Activated B cell treated with CpG ODN at 0.5 μM for 24 hours (primary cell): ENCODE measurements around the gene GNB2. TPM values are rescaled to one million over a fixed set of nuclear protein-coding genes. Genes with fewer than 3 reads are reported as not detected.

Source experiments
- ATAC-seq: fragments of 200-7000 bp; cut with Tn5 transposase; one replicate; pipeline ENCODE4 v1.10.0; 2021; ENCODE audit warnings: low read depth, mild to moderate bottlenecking, moderate library complexity
- CTCF ChIA-PET: fragments of 350-600 bp; sonication (Branson Sonifier 250); formaldehyde crosslinking; loops from one replicate; lab custom pipeline; 2021; ENCODE audit warnings: antibody characterized with exemption; lab: Charles Lee
- POLR2A ChIA-PET: fragments of 350-600 bp; sonication (Branson Sonifier 250); formaldehyde crosslinking; loops from one replicate; lab custom pipeline; 2021; ENCODE audit warnings: antibody characterized with exemption; lab: Charles Lee
- DNase-seq: peaks from one replicate; pipeline ENCODE4 v3.0.0; 2022
- H3K27ac Mint-ChIP-seq: one replicate; pipeline ENCODE4 v1.8.0; 2020; ENCODE audit warnings: mixed read lengths
- H3K27me3 Mint-ChIP-seq: one replicate; pipeline ENCODE4 v1.8.0; 2021; ENCODE audit warnings: mixed read lengths
- H3K36me3 Mint-ChIP-seq: one replicate; pipeline ENCODE4 v1.8.0; 2021; ENCODE audit warnings: low read depth, mixed read lengths
- H3K4me1 Mint-ChIP-seq: one replicate; pipeline ENCODE4 v1.8.0; 2021; ENCODE audit warnings: mixed read lengths
- H3K4me3 Mint-ChIP-seq: one replicate; pipeline ENCODE4 v1.8.0; 2020; ENCODE audit warnings: mild to moderate bottlenecking, mixed read lengths
- H3K9me3 Mint-ChIP-seq: one replicate; pipeline ENCODE4 v1.8.0; 2020; ENCODE audit warnings: mixed read lengths
- intact Hi-C: fragments of 100-400 bp; cut with micrococcal nuclease; formaldehyde crosslinking; loops from one replicate; pipeline ENCODE4 v1.15.1; 2024
- total RNA-seq: library from RNA; stranded (reverse); gene quantifications from 2 replicates; pipeline ENCODE4 v1.2.3, GENCODE V29; 2022
- TF ChIP-seq, protein P1 (sequence below): fragments of 200-600 bp; IDR thresholded peaks from one replicate; pipeline ENCODE4 v1.8.0; 2022; ENCODE audit warnings: antibody characterized with exemption, mild to moderate bottlenecking

The GNB2 gene
- total RNA-seq, 1 donor from 2014 or later = 132 TPM

DNA sequence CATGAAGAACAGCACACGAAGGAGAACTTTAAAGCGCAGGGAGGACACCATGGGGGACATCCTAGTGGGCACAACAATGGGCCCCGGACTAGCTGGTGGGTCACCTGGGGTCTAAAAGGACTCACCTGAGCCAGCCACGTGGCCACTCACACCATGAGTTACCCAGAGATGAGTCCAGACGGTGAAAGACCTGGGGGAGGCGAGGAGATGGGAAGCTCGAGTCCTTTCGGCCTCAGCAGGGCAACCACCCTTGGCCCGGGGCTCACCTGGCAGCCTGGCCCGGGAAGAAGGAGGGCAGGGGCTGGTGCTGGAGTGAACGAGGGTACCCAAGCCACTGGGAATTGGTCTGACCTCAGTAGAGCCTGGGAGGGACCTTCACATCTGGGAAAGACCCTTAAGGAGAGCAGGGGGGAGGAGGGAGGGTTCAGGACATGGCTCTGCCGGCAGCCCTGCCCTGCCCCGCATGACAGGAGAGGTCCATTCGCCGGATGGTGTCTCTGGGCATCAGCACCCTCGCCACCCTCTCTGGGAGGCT lies 14.9 kb downstream of the GNB2 start:
- TF ChIP-seq, protein P1, sequence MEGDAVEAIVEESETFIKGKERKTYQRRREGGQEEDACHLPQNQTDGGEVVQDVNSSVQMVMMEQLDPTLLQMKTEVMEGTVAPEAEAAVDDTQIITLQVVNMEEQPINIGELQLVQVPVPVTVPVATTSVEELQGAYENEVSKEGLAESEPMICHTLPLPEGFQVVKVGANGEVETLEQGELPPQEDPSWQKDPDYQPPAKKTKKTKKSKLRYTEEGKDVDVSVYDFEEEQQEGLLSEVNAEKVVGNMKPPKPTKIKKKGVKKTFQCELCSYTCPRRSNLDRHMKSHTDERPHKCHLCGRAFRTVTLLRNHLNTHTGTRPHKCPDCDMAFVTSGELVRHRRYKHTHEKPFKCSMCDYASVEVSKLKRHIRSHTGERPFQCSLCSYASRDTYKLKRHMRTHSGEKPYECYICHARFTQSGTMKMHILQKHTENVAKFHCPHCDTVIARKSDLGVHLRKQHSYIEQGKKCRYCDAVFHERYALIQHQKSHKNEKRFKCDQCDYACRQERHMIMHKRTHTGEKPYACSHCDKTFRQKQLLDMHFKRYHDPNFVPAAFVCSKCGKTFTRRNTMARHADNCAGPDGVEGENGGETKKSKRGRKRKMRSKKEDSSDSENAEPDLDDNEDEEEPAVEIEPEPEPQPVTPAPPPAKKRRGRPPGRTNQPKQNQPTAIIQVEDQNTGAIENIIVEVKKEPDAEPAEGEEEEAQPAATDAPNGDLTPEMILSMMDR = no peak
- ATAC-seq (no peak), DNase-seq (no peak)
- Mint-ChIP-seq H3K27ac (no peak overlapping the region), H3K4me3 (no peak overlapping the region), H3K36me3 (peaks cover 52% of the 10 kb centered on the region), H3K9me3 (no peaks in the 10 kb centered on the region), H3K27me3 (no peaks in the 10 kb centered on the region), H3K4me1 (peaks cover 33% of the 10 kb centered on the region)
- ChIA-PET POLR2A (no interaction called here), CTCF (interaction anchor here (1.7 kb wide), 1 partner anchor 15 kb away, joined by 3 read pairs; the partner anchor contains the start of gene GNB2)
- intact Hi-C loops = no loop called here

DNA sequence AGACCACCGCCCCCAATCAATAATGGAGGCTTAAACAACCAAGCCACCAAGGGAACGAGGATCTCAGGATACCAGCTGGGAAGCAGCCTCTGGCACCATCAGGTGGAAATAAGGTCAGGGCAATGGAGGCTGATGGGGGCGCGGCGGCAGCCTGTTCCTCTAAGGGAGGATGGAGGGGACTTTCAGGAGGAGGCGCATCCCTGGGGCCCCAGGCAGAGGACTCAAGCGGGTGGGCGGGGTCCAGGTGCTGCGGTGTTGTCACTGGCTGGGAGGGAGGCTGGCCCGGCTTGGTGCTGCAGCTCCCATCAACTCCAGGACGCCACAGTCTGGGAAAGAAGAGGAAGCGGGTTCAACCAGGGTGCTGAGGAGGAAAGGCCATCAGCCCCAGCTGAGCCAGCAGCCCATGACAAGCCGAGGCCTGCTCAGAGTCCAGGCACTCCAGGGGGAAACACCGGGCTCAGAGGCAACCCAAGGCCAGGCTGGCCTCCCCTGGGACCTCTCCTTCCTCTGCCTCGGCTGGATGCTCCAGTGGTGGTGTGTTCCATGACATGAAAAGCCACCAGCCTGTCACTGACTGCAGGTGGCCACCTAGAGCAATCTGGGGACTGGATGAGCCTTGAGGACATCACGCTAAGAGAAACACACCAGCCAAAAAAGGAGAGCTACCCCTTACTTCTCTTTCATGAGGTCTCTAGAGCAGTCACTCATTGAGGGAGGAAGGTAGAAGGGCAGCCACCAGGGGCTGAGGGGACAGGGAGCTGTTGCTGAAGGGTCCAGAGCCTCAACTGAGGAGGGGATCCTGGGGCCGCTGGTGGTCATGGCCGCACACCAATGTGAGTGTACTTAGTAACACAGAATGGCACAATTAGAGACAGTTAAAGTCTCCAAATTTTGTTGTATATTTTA lies 15.9 kb downstream of the GNB2 start:
- DNase-seq = no peak
- Mint-ChIP-seq H3K4me1 (peaks cover 33% of the 10 kb centered on the region), H3K27ac (no peak overlapping the region), H3K4me3 (no peak overlapping the region), H3K36me3 (peaks cover 45% of the 10 kb centered on the region), H3K27me3 (no peaks in the 10 kb centered on the region), H3K9me3 (no peaks in the 10 kb centered on the region)
- ChIA-PET POLR2A (interaction anchor here (0.6 to 1.7 kb wide), 4 partner anchors 9 to 140 kb away, joined by 3 to 12 read pairs (median 4); partner anchors contain the start of genes FBXO24 and LRCH4), CTCF (interaction anchor here (0.7 to 8.3 kb wide), 4 partner anchors 16 to 125 kb away, joined by 3 to 79 read pairs (median 14); partner anchors contain the start of genes GNB2 and POP7)
- TF ChIP-seq, protein P1 = no peak
- intact Hi-C loops = loop anchor here (5.0 kb wide), 1 partner anchor 102 kb away; the partner anchor contains the start of genes FBXO24 and LRCH4
- ATAC-seq = no peak

DNA sequence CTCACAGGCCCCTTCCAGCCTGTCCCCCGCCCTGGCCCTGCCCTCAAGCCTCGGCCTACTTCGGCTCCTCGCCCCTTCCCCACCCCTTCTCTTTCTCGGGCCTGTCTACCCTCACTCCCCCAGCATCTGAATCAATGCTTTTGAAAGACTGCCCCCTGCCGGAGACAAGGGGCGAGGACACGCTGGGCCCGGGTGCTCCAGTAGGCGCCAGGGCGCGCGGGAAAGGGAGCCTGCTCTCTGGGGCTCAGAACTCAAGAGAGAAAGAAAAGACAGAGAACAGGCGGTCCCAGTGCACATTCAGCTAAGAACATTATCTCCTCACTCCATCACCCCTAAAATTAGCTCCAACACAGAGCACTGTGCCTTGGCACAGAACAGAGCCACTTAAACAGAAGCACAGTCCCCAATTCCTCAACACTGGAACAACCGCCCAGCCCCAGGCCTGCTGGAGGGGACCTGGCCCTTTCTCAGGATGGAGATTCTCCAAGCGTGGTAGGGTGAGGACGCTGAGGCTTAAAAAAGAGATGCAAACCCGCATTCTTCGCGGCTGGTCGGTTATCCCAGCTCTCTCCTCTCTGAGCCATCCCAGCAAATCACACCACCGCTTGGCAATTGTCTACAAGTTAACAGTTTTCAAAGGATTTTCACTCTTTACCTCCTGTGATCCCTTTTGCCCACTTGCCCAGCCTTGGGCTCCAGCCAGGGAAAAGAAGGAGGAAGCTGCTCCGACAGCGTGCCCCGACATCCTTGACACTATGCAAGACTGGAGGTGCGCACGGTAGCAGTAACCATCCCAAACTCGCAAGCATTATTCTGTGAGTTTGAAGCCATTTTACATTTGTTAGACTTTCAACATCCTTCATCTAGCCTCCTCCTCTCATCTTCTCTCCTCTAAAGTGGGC lies 18.4 kb downstream of the GNB2 start:
- ChIA-PET POLR2A (interaction anchor here (1.0 to 2.9 kb wide), 9 partner anchors 11 to 262 kb away, joined by 3 to 19 read pairs (median 6); partner anchors contain the start of genes FBXO24, LRCH4, MEPCE and MOSPD3), CTCF (interaction anchor here (0.7 to 8.3 kb wide), 15 partner anchors 9 to 222 kb away, joined by 3 to 79 read pairs (median 6); partner anchors contain the start of genes MOSPD3, POP7 and SLC12A9)
- Mint-ChIP-seq H3K27ac (peak overlapping the region; percentile 80), H3K36me3 (peaks cover 24% of the 10 kb centered on the region), H3K4me1 (peaks cover 49% of the 10 kb centered on the region), H3K4me3 (peak overlapping the region; percentile 90), H3K27me3 (no peaks in the 10 kb centered on the region), H3K9me3 (no peaks in the 10 kb centered on the region)
- ATAC-seq = peak; percentile 63
- TF ChIP-seq, protein P1 = peak; percentile 21
- peak; percentile 67 for DNase-seq
- intact Hi-C loops = loop anchor here (1.0 to 5.0 kb wide), 8 partner anchors 16 to 223 kb away; partner anchors contain the start of genes FBXO24, LRCH4 and SLC12A9

GRCh38 chr7:100692578-100692961 lies 19.0 kb downstream of the GNB2 start:
- TF ChIP-seq, protein P1 = no peak
- peak overlapping the region; percentile 80 for H3K27ac Mint-ChIP-seq
- peak overlapping the region; percentile 90 for H3K4me3 Mint-ChIP-seq
- DNase-seq = no peak
- H3K36me3 Mint-ChIP-seq = peaks cover 21% of the 10 kb centered on the region
- ATAC-seq = no peak
- ChIA-PET POLR2A (interaction anchor here (0.6 to 4.1 kb wide), 11 partner anchors 12 to 263 kb away, joined by 3 to 25 read pairs (median 4); partner anchors contain the start of genes FBXO24, LRCH4, MEPCE and MOSPD3), CTCF (interaction anchor here (0.8 to 8.3 kb wide), 8 partner anchors 9 to 223 kb away, joined by 3 to 79 read pairs (median 6); partner anchors contain the start of genes MOSPD3 and POP7)
- intact Hi-C loops = loop anchor here (2.0 to 5.0 kb wide), 2 partner anchors 105 to 224 kb away; partner anchors contain the start of genes FBXO24 and LRCH4
- no peaks in the 10 kb centered on the region for H3K9me3 Mint-ChIP-seq
- H3K4me1 Mint-ChIP-seq = peaks cover 49% of the 10 kb centered on the region
- H3K27me3 Mint-ChIP-seq = no peaks in the 10 kb centered on the region
